ENCODE results near the gene HCN2. TPM values are rescaled to one million over a fixed set of nuclear protein-coding genes. Genes with fewer than 3 reads are reported as not detected.
A peak's percentile ranks its signal among the peaks of the same experiment; 100 is the strongest.

Gene HCN2
- total and polyA plus RNA-seq, 9 of the 15 experiments (the other 6 are each of a cell fraction or from before 2014, with no cell fraction given), result 0.29 to 4.2 (median 0.82) TPM; not detected in 2

DNA sequence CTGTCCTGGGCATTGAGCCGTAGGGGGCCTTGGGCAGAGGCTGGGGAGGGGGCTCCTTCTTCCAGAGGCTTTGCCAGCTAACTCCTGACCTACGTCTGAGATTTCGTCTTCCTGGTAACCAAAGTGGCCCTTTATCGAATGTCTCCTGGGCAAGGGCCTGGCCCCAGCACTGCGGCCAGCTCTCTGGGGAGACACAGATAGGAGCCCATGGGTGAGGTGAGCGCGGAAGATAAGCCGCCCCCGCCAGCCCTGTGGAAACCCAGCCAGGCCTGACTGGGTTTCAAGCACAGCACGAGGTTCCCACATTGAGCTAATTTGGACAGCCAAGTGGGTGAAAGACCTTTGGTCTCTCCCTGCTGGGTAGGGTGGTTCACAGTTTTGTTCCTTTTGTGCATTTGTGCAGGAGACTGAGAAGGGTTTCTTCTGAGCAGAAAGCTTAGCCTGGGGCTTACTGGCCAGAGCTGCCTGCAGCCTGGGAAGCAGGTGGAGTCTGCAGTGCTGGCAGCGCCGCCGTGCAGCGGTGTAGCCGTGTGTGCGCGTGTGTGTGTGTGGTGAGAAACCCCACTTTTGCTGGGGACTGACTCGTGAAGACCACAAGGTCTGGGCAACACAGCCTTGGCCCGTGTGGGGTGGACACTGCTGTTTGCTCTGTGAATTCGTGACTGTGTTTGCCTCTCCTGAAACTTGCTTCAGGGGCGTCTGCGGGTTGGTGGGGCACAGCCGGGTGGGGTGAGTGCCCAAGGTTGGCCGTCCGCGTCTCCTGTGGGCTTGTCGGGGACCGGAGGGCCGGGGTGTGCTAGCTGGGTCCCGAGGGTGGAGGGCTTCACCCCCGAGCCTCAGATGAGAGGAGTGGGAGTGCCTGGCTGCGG lies 14.8 kb upstream of the HCN2 start (continued):
- TF ChIP-seq, protein P1, sequence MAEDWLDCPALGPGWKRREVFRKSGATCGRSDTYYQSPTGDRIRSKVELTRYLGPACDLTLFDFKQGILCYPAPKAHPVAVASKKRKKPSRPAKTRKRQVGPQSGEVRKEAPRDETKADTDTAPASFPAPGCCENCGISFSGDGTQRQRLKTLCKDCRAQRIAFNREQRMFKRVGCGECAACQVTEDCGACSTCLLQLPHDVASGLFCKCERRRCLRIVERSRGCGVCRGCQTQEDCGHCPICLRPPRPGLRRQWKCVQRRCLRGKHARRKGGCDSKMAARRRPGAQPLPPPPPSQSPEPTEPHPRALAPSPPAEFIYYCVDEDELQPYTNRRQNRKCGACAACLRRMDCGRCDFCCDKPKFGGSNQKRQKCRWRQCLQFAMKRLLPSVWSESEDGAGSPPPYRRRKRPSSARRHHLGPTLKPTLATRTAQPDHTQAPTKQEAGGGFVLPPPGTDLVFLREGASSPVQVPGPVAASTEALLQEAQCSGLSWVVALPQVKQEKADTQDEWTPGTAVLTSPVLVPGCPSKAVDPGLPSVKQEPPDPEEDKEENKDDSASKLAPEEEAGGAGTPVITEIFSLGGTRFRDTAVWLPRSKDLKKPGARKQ (CRISPR knock-in tag; IDR thresholded peaks at IDR 0.05), result no peak
- TF ChIP-seq SUPT5H (IDR thresholded peaks at IDR 0.05), result 0 out of 2 replicates have a peak, but pooled peaks have one; percentile 13
- no peak for TF ChIP-seq ZNF408 (CRISPR knock-in tag; IDR thresholded peaks at IDR 0.05; ENCODE audit: low read depth)
- TF ChIP-seq ADNP (tag; IDR thresholded peaks at IDR 0.05), result no peak
- peak; percentile 69; the same call in 1 of the 2 replicates for TF ChIP-seq MITF (IDR thresholded peaks at IDR 0.05)
- TF ChIP-seq, protein P2, sequence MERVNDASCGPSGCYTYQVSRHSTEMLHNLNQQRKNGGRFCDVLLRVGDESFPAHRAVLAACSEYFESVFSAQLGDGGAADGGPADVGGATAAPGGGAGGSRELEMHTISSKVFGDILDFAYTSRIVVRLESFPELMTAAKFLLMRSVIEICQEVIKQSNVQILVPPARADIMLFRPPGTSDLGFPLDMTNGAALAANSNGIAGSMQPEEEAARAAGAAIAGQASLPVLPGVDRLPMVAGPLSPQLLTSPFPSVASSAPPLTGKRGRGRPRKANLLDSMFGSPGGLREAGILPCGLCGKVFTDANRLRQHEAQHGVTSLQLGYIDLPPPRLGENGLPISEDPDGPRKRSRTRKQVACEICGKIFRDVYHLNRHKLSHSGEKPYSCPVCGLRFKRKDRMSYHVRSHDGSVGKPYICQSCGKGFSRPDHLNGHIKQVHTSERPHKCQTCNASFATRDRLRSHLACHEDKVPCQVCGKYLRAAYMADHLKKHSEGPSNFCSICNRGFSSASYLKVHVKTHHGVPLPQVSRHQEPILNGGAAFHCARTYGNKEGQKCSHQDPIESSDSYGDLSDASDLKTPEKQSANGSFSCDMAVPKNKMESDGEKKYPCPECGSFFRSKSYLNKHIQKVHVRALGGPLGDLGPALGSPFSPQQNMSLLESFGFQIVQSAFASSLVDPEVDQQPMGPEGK (CRISPR knock-in tag; IDR thresholded peaks at IDR 0.05; ENCODE audit: borderline replicate concordance), result no peak
- TF ChIP-seq RNF2 (IDR thresholded peaks at IDR 0.05), result peak; percentile 93
- TF ChIP-seq RBM15 (IDR thresholded peaks at IDR 0.05; ENCODE audit: insufficient read depth, low read length), result no peak
- no peak for TF ChIP-seq CREB5 (CRISPR knock-in tag; IDR thresholded peaks at IDR 0.05)
- no peak for TF ChIP-seq ZNF165 (CRISPR knock-in tag; IDR thresholded peaks at IDR 0.05; ENCODE audit: borderline replicate concordance)
- peak; percentile 79 for TF ChIP-seq CTBP1 (IDR thresholded peaks at IDR 0.05; ENCODE audit: borderline replicate concordance)
- TF ChIP-seq ZNF431 (CRISPR knock-in tag; IDR thresholded peaks at IDR 0.05), result no peak; the same call in 1 of the 2 replicates
- TF ChIP-seq RBFOX2 (IDR thresholded peaks at IDR 0.05; ENCODE audit: low read depth, low read length), result peak; percentile 63
- TF ChIP-seq, protein P3, sequence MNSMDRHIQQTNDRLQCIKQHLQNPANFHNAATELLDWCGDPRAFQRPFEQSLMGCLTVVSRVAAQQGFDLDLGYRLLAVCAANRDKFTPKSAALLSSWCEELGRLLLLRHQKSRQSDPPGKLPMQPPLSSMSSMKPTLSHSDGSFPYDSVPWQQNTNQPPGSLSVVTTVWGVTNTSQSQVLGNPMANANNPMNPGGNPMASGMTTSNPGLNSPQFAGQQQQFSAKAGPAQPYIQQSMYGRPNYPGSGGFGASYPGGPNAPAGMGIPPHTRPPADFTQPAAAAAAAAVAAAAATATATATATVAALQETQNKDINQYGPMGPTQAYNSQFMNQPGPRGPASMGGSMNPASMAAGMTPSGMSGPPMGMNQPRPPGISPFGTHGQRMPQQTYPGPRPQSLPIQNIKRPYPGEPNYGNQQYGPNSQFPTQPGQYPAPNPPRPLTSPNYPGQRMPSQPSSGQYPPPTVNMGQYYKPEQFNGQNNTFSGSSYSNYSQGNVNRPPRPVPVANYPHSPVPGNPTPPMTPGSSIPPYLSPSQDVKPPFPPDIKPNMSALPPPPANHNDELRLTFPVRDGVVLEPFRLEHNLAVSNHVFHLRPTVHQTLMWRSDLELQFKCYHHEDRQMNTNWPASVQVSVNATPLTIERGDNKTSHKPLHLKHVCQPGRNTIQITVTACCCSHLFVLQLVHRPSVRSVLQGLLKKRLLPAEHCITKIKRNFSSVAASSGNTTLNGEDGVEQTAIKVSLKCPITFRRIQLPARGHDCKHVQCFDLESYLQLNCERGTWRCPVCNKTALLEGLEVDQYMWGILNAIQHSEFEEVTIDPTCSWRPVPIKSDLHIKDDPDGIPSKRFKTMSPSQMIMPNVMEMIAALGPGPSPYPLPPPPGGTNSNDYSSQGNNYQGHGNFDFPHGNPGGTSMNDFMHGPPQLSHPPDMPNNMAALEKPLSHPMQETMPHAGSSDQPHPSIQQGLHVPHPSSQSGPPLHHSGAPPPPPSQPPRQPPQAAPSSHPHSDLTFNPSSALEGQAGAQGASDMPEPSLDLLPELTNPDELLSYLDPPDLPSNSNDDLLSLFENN (IDR thresholded peaks at IDR 0.05; ENCODE audit: low read depth in 2 of 2, low read length in 2 of 2), result peak in 1 of 2 experiments; percentile 97; a peak in 2 of 4 replicates
- no peak for TF ChIP-seq ZNF561 (CRISPR knock-in tag; conservative IDR thresholded peaks at IDR 0.05)
- TF ChIP-seq NBN (IDR thresholded peaks at IDR 0.05; ENCODE audit: low read depth), result peak; percentile 76; the same call in 1 of the 2 replicates
